ENCODE measurements around the gene UNK. TPM values are rescaled to one million over a fixed set of nuclear protein-coding genes. Genes with fewer than 3 reads are reported as not detected.
A peak's percentile ranks its signal among the peaks of the same experiment; 100 is the strongest.
"Not testable (repeated sequence)": the region's sequence is repeated elsewhere in the genome, so short reads cannot be mapped to it uniquely, and the experiment has no call there.

UNK gene
- total and polyA plus RNA-seq, 12 donors: 11.6 to 21.3 (median 14.7) TPM

- no peak for ATAC-seq
- no peaks in the 10 kb centered on the region for H3K27me3 ChIP-seq
- intact Hi-C loops (cut with DNase I): loop anchor here in 1 of 10 donors (10.0 kb wide), 1 partner anchor 332 kb away; no protein-coding TSS in a partner anchor
- no peak overlapping the region for H3K4me3 ChIP-seq
- TF ChIP-seq, protein P1, sequence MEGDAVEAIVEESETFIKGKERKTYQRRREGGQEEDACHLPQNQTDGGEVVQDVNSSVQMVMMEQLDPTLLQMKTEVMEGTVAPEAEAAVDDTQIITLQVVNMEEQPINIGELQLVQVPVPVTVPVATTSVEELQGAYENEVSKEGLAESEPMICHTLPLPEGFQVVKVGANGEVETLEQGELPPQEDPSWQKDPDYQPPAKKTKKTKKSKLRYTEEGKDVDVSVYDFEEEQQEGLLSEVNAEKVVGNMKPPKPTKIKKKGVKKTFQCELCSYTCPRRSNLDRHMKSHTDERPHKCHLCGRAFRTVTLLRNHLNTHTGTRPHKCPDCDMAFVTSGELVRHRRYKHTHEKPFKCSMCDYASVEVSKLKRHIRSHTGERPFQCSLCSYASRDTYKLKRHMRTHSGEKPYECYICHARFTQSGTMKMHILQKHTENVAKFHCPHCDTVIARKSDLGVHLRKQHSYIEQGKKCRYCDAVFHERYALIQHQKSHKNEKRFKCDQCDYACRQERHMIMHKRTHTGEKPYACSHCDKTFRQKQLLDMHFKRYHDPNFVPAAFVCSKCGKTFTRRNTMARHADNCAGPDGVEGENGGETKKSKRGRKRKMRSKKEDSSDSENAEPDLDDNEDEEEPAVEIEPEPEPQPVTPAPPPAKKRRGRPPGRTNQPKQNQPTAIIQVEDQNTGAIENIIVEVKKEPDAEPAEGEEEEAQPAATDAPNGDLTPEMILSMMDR (IDR thresholded peaks at IDR 0.05): no peak
- no peaks in the 10 kb centered on the region for H3K9me3 ChIP-seq
- H3K27ac ChIP-seq: no peak overlapping the region
- 88 to 89% methylated on average over 29 of the region's 29 CpGs for WGBS, 2 donors
- DNase-seq: no peak
- H3K4me1 ChIP-seq: peaks cover 3 to 16% (median 12%) of the 10 kb centered on the region in 9 donors
- peaks cover 0 to 42% (median 0%) of the 10 kb centered on the region in 9 donors for H3K36me3 ChIP-seq
Measured at GRCh38 chr17:75756451-75757085, 28.0 kb upstream of the UNK start.

DNA sequence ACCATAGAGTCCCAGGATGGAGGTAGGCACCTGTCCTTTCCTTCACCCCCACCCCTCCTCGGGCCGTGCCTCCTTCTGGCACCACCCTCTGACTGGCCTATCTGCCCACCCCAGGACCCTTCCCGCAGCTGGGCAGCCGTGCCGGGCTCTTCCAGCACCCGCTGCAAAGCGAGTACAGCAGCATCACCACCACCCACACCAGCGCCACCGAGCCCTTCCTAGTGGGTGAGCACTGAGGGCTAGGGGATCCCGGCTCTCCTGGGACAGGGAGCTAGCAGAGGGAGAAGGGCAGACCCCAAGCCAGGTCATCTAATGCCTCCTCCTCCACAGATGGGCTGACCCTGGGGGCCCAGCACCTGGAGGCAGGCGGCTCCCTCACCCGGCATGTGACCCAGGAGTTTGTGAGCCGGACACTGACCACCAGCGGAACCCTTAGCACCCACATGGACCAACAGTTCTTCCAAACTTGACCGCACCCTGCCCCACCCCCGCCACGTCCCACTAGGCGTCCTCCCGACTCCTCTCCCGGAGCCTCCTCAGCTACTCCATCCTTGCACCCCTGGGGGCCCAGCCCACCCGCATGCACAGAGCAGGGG is 27.4 kb upstream of the UNK start:
- peaks cover 3 to 16% (median 12%) of the 10 kb centered on the region in 9 donors for H3K4me1 ChIP-seq
- H3K27me3 ChIP-seq: no peaks in the 10 kb centered on the region
- no peak overlapping the region for H3K27ac ChIP-seq
- TF ChIP-seq, protein P1 (IDR thresholded peaks at IDR 0.05): no peak
- intact Hi-C loops (cut with DNase I): loop anchor here in 1 of 10 donors (10.0 kb wide), 1 partner anchor 332 kb away; no protein-coding TSS in a partner anchor
- no peak for ATAC-seq
- H3K36me3 ChIP-seq: peaks cover 0 to 41% (median 0%) of the 10 kb centered on the region in 9 donors
- H3K9me3 ChIP-seq: no peaks in the 10 kb centered on the region
- DNase-seq: no peak
- WGBS, 2 donors: 92% methylated on average over 21 of the region's 21 CpGs
- H3K4me3 ChIP-seq: no peak overlapping the region

DNA sequence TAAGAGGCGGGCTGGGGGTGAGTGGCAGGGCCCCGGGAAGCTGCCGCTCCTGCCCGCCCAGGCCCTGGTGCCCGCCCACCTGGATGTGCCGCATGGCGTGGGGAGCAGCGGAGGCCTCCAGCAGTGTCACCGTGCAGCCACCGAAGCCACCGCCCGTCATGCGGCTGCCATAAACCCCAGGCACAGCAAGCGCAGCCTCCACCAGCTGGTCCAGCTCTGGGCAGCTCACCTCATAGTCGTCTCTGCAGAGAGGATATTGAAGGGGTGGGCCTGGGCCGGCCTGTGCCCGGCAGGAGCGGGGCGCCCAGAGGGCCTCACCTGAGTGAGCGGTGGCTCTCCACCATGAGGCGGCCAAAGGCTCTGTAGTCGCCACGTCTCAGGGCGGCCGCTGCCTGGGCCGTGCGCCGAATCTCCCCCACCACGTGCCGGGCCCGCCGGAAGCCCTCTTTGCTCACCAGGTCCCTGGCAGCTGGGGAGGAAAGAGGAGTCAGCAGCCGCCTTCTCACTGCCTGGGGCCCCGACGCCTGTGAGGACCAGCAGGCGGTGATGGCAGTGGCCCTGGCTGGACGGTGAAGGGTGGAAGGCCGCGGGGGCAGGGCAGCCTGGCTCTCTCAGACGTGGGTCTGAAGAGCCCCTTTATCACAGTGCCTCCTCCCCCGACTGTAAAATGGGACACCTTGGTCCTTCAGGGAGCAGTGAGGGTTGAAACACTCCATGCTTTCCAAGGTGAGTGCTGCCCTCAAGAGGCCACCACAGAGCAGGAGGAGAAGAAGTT is 26.3 kb upstream of the UNK start:
- DNase-seq: no peak
- no peaks in the 10 kb centered on the region for H3K9me3 ChIP-seq
- H3K4me1 ChIP-seq: peaks cover 3 to 18% (median 10%) of the 10 kb centered on the region in 9 donors
- TF ChIP-seq, protein P1 (IDR thresholded peaks at IDR 0.05): peak in 3 of 9 donors; percentile 7 to 17 (median 13)
- intact Hi-C loops (cut with DNase I): loop anchor here in 1 of 10 donors (10.0 kb wide), 1 partner anchor 334 kb away; no protein-coding TSS in a partner anchor
- no peaks in the 10 kb centered on the region for H3K27me3 ChIP-seq
- ATAC-seq: peak in 1 of 8 donors; percentile 6
- H3K27ac ChIP-seq: no peak overlapping the region
- 91 to 92% methylated on average over 41 of the region's 41 CpGs for WGBS, 2 donors
- no peak overlapping the region for H3K4me3 ChIP-seq
- peaks cover 0 to 46% (median 5%) of the 10 kb centered on the region in 9 donors for H3K36me3 ChIP-seq

DNA sequence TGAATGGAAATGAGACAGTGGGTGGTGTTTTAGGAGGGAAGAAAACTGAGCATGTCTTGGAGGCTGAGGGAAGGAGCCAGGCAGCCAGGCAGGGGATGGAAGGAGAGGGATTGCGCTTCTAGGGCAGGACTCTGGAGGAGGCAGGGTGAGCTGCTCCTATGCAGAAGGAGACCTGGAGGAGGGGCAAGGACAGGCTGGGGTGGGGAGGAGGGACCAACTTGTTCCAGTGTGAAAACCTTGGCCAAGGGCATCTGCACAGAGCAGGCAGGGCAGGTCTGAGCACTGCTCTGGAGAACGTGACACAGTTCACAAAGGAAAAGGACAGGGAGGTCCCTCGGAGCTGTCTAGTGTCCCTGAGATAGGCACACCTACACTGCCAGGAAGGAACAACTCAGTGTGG is 25.1 kb upstream of the UNK start:
- H3K36me3 ChIP-seq: peaks cover 0 to 46% (median 5%) of the 10 kb centered on the region in 9 donors
- whole genome bisulfite sequencing, 2 donors: 65 to 86% methylated on average over 3 of the region's 3 CpGs
- intact Hi-C loops (cut with DNase I): loop anchor here in 1 of 10 donors (10.0 kb wide), 1 partner anchor 335 kb away; no protein-coding TSS in a partner anchor
- no peaks in the 10 kb centered on the region for H3K9me3 ChIP-seq
- peaks cover 5 to 19% (median 14%) of the 10 kb centered on the region in 9 donors for H3K4me1 ChIP-seq
- H3K27me3 ChIP-seq: no peaks in the 10 kb centered on the region
- peak in 1 of 2 donors; percentile 7 for DNase-seq
- H3K4me3 ChIP-seq: no peak overlapping the region
- peak in 4 of 8 donors; percentile 8 to 34 (median 25) for ATAC-seq
- no peak overlapping the region for H3K27ac ChIP-seq
- TF ChIP-seq, protein P1 (IDR thresholded peaks at IDR 0.05): no peak

GRCh38 chr17:75759978-75760640 is 24.5 kb upstream of the UNK start:
- H3K27me3 ChIP-seq, H3K27ac ChIP-seq, H3K9me3 ChIP-seq, H3K4me3 ChIP-seq, DNase-seq, ATAC-seq: not testable (repeated sequence)
- Histone ChIP-seq H3K36me3 (peaks cover 0 to 46% (median 5%) of the 10 kb centered on the region in 9 donors), H3K4me1 (peaks cover 5 to 19% (median 16%) of the 10 kb centered on the region in 9 donors)
- intact Hi-C loops (cut with DNase I): loop anchor here in 4 of 10 donors (5.0 to 10.0 kb wide), 4 partner anchors 132 to 335 kb away; partner anchors contain the start of genes CDK3 (in 1 of the 4) and TRIM65 (in 1 of the 4)
- 97% methylated on average over 6 of the region's 6 CpGs for WGBS, 2 donors
